Activated CD8-positive, alpha-beta T cell treated with anti-CD3 and anti-CD28 coated beads for 36 hours (primary cell): ENCODE data around the gene SLC35F5. TPM values are rescaled to one million over a fixed set of nuclear protein-coding genes. Genes with fewer than 3 reads are reported as not detected.

Source experiments
- ATAC-seq: fragments of 200-7000 bp; cut with Tn5 transposase; one replicate; pipeline ENCODE4 v1.10.0; 2021; ENCODE audit warnings: mild to moderate bottlenecking, moderate library complexity
- CTCF ChIA-PET: fragments of 350-600 bp; sonication (Branson Sonifier 250); formaldehyde crosslinking; loops from one replicate; lab custom pipeline; 2021; ENCODE audit warnings: antibody characterized with exemption; lab: Charles Lee
- POLR2A ChIA-PET: fragments of 350-600 bp; sonication (Branson Sonifier 250); formaldehyde crosslinking; loops from one replicate; lab custom pipeline; 2021; ENCODE audit warnings: antibody characterized with exemption; lab: Charles Lee
- DNase-seq: peaks from one replicate; pipeline ENCODE4 v3.0.0-alpha.2; 2020
- H3K27ac Mint-ChIP-seq: one replicate; pipeline ENCODE4 v1.8.0; 2021; ENCODE audit warnings: mild to moderate bottlenecking, mixed read lengths
- H3K27me3 Mint-ChIP-seq: one replicate; pipeline ENCODE4 v1.8.0; 2021; ENCODE audit warnings: mixed read lengths
- H3K36me3 Mint-ChIP-seq: one replicate; pipeline ENCODE4 v1.8.0; 2021; ENCODE audit warnings: low read depth, mixed read lengths
- H3K4me1 Mint-ChIP-seq: one replicate; pipeline ENCODE4 v1.8.0; 2021; ENCODE audit warnings: low read depth, mixed read lengths
- H3K4me3 Mint-ChIP-seq: one replicate; pipeline ENCODE4 v1.8.0; 2021; ENCODE audit warnings: mild to moderate bottlenecking, moderate library complexity, mixed read lengths
- H3K9me3 Mint-ChIP-seq: one replicate; pipeline ENCODE4 v1.8.0; 2021; ENCODE audit warnings: mixed read lengths
- CTCF ChIP-seq: fragments of 200-600 bp; IDR thresholded peaks from one replicate; pipeline ENCODE4 v1.8.0; 2022; ENCODE audit warnings: antibody characterized with exemption, mild to moderate bottlenecking
- intact Hi-C: fragments of 100-400 bp; cut with micrococcal nuclease; formaldehyde crosslinking; loops from one replicate; pipeline ENCODE4 v1.10.0; 2022
- total RNA-seq, 2 experiments: library from RNA; stranded (reverse); gene quantifications; one replicate each; pipeline ENCODE4 v1.2.3, GENCODE V29; 2021

SLC35F5 gene
- total RNA-seq, 2 experiments from 2014 or later, result 17.9 to 18.9 TPM

DNA sequence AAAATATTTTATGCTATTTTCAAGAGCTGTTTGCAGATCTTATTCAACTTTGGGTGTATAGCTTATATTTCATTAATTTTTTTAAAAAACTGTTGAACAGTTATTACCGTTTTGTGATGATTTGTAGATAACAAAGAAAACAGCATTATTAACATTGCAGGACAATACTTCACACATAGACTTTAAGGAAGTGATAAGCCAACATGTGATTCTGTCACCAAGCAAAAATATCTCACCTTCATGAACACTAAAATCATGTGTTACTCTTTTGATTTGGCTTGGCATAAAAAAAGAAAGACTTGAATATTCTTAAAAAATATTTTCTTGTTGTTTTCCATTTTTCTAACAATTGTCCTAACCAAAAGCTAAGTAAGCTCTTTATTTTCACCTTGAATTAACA is 33.0 kb downstream of the SLC35F5 start:
- H3K4me1 Mint-ChIP-seq, result no peaks in the 10 kb centered on the region
- no peak overlapping the region for H3K4me3 Mint-ChIP-seq
- H3K27ac Mint-ChIP-seq, result no peak overlapping the region
- no peaks in the 10 kb centered on the region for H3K9me3 Mint-ChIP-seq
- H3K36me3 Mint-ChIP-seq, result peaks cover 19% of the 10 kb centered on the region
- ChIA-PET CTCF (interaction anchor here (1.4 to 1.9 kb wide), 5 partner anchors 11 to 256 kb away, joined by 3 to 4 read pairs (median 4); partner anchors contain the start of gene SLC35F5), POLR2A (interaction anchor here (0.7 kb wide), 1 partner anchor 17 kb away, joined by 3 read pairs; no protein-coding TSS in a partner anchor)
- intact Hi-C loops, result no loop called here
- no peak for TF ChIP-seq CTCF
- DNase-seq (no peak), ATAC-seq (no peak)
- no peaks in the 10 kb centered on the region for H3K27me3 Mint-ChIP-seq

- intact Hi-C loops, result no loop called here
- no peak overlapping the region for H3K27ac Mint-ChIP-seq
- H3K4me1 Mint-ChIP-seq, result no peaks in the 10 kb centered on the region
- H3K27me3 Mint-ChIP-seq, result no peaks in the 10 kb centered on the region
- DNase-seq (no peak), ATAC-seq (no peak)
- H3K36me3 Mint-ChIP-seq, result peaks cover 15% of the 10 kb centered on the region
- peak; percentile 31 for TF ChIP-seq CTCF
- POLR2A ChIA-PET, result interaction anchor here (0.5 kb wide), 1 partner anchor 10 kb away, joined by 3 read pairs; no protein-coding TSS in a partner anchor
- no peak overlapping the region for H3K4me3 Mint-ChIP-seq
- CTCF ChIA-PET, result interaction anchor here (0.6 to 1.5 kb wide), 4 partner anchors 13 to 116 kb away, joined by 3 to 4 read pairs (median 4); no protein-coding TSS in a partner anchor
- no peaks in the 10 kb centered on the region for H3K9me3 Mint-ChIP-seq
These were observed 36.3 kb downstream of the SLC35F5 start for GRCh38 chr2:113720167-113720566.

DNA sequence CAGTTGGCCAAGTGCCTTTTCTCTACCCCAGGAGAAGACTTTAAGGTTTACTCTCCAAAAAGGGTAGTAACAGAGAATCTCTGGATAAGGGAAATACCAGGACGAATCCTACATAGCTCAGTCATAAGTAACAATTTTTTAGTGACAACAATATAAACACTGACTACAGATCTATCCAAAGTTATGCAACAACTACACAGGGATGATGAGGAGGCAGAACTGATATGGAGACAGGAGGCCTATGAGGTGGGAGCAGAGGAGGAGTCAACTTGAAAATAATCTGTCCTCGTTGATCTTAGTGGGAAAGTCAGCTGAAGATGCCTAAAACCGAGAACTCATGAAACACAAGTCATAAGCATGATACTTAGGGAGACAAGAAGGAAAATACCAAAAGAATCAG is 40.2 kb downstream of the SLC35F5 start:
- H3K27ac Mint-ChIP-seq, result no peak overlapping the region

GRCh38 chr2:113712941-113713340 is 43.5 kb downstream of the SLC35F5 start:
- ChIA-PET POLR2A (no interaction called here), CTCF (no interaction called here)
- H3K36me3 Mint-ChIP-seq, result peaks cover 12% of the 10 kb centered on the region
- no peaks in the 10 kb centered on the region for H3K27me3 Mint-ChIP-seq
- H3K4me3 Mint-ChIP-seq, result no peak overlapping the region
- no peak for DNase-seq
- H3K27ac Mint-ChIP-seq, result no peak overlapping the region
- no peak for TF ChIP-seq CTCF
- no peak for ATAC-seq
- H3K9me3 Mint-ChIP-seq, result no peaks in the 10 kb centered on the region
- no peaks in the 10 kb centered on the region for H3K4me1 Mint-ChIP-seq
- intact Hi-C loops, result no loop called here

More for the DNA sequence above, 40.2 kb downstream of the SLC35F5 start:
- no peaks in the 10 kb centered on the region for H3K27me3 Mint-ChIP-seq
- ChIA-PET CTCF (interaction anchor here (0.9 to 1.5 kb wide), 2 partner anchors 16 to 178 kb away, joined by 3 read pairs; no protein-coding TSS in a partner anchor), POLR2A (interaction anchor here (0.7 kb wide), 1 partner anchor 11 kb away, joined by 3 read pairs; no protein-coding TSS in a partner anchor)
- intact Hi-C loops, result no loop called here
- no peak for ATAC-seq
- no peak for DNase-seq
- no peaks in the 10 kb centered on the region for H3K9me3 Mint-ChIP-seq
- no peak for TF ChIP-seq CTCF
- H3K4me1 Mint-ChIP-seq, result no peaks in the 10 kb centered on the region
- H3K36me3 Mint-ChIP-seq, result peaks cover 14% of the 10 kb centered on the region
- H3K4me3 Mint-ChIP-seq, result no peak overlapping the region

- H3K36me3 Mint-ChIP-seq, result peaks cover 12% of the 10 kb centered on the region
- H3K4me1 Mint-ChIP-seq, result no peaks in the 10 kb centered on the region
- no peak overlapping the region for H3K27ac Mint-ChIP-seq
- TF ChIP-seq CTCF, result no peak
- intact Hi-C loops, result no loop called here
- POLR2A ChIA-PET, result no interaction called here
- DNase-seq (no peak), ATAC-seq (no peak)
- no peak overlapping the region for H3K4me3 Mint-ChIP-seq
- CTCF ChIA-PET, result no interaction called here
- H3K27me3 Mint-ChIP-seq, result no peaks in the 10 kb centered on the region
- no peaks in the 10 kb centered on the region for H3K9me3 Mint-ChIP-seq
These were observed 44.6 kb downstream of the SLC35F5 start for GRCh38 chr2:113711851-113712250.
